ENCODE measurements around the gene AKT1.

GRCh38 chr14:104731320-104732294, 63.9 kb downstream of the AKT1 start:
- TF ChIP-seq CTCF (IDR thresholded peaks at IDR 0.05; ENCODE audit: low read depth, low read length) (peak; percentile 39), EZH2phosphoT487 (IDR thresholded peaks at IDR 0.05; ENCODE audit: low read depth) (no peak)

All from OCI-LY3 (cell line).